C4-2B (cell line): ENCODE measurements around the gene PDIK1L.

Experiments
- ZFX ChIP-seq: fragments of 450-650 bp; IDR thresholded peaks from 2 replicates; pipeline ENCODE4 v1.6.1; 2017
- TF ChIP-seq, protein P1 (sequence below): fragments of 450-650 bp; conservative IDR thresholded peaks from 2 replicates; pipeline ENCODE4 v1.5.1; 2017; ENCODE audit warnings: mild to moderate bottlenecking

DNA sequence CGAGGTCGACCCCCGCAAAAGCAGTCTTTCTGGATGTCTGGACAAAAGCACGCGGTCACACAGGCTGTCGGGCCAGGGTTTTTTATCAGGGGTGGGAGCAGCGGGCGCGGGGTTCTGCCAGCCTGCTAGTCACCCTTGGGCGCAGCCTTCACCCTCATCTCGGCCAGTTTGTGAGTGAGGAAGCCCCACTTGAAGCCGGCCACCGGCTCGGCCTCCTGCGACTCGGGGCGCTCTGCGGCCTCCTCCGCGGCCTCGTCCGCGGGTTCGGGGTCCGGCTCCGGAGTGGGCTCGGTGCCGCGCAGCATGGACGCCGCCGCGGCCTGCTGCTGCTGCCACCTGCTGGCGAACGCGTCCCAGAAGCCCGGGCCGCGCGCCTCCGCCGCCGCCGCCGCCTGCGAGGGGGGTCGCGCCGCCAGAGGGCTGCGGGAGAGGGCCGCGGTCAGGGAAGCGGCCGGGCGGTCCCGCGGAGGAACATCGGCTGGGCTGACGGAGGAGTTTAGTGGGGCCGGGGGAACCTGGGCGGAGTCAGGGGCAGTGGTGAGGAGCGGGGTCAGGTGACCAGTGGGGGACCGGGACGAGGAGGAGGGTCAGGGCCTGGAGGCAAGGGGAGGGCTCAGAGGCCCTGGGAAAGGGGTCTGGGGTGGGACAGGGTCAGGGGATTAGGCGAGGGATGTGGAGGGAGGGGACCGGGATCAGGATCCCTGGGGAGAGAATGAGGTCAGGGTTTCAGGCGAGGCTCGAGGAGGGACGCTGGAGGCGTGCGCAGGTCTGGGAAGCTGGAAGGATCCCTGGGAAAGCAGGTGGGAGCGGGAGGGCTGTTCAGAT is 52.6 kb downstream of the PDIK1L start:
- TF ChIP-seq, protein P1, sequence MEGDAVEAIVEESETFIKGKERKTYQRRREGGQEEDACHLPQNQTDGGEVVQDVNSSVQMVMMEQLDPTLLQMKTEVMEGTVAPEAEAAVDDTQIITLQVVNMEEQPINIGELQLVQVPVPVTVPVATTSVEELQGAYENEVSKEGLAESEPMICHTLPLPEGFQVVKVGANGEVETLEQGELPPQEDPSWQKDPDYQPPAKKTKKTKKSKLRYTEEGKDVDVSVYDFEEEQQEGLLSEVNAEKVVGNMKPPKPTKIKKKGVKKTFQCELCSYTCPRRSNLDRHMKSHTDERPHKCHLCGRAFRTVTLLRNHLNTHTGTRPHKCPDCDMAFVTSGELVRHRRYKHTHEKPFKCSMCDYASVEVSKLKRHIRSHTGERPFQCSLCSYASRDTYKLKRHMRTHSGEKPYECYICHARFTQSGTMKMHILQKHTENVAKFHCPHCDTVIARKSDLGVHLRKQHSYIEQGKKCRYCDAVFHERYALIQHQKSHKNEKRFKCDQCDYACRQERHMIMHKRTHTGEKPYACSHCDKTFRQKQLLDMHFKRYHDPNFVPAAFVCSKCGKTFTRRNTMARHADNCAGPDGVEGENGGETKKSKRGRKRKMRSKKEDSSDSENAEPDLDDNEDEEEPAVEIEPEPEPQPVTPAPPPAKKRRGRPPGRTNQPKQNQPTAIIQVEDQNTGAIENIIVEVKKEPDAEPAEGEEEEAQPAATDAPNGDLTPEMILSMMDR, result peak; percentile 83
- no peak for TF ChIP-seq ZFX
